HCT116 (cell line): ENCODE data around the gene ERFE. TPM values are rescaled to one million over a fixed set of nuclear protein-coding genes. Genes with fewer than 3 reads are reported as not detected.

Experiments used
- CBX3 ChIP-seq: IDR thresholded peaks from 2 replicates; pipeline ENCODE4 v1.6.1; 2012; ENCODE audit warnings: low read depth
- CTCF ChIP-seq, 3 experiments: fragments of 200-600 bp in 1 of 3; sonication (generic) in 1 of 3; IDR thresholded peaks in 2 of 3; conservative IDR thresholded peaks in 1 of 3; 2 replicates each; pipeline ENCODE4 v1.5.1; 2012 to 2017; ENCODE audit warnings: low read depth in 2 of 3, low read length in 2 of 3, antibody characterized with exemption in 1 of 3, borderline replicate concordance in 1 of 3, control low read depth in 1 of 3, mild to moderate bottlenecking in 1 of 3, mixed read lengths in 1 of 3, mixed run types in 1 of 3, moderate library complexity in 1 of 3; ENCODE audit not compliant: insufficient read depth in 1 of 3
- EZH2phosphoT487 ChIP-seq: fragments of 200-600 bp; IDR thresholded peaks from 2 replicates; pipeline ENCODE4 v1.6.1; 2018; ENCODE audit warnings: antibody characterized with exemption, borderline replicate concordance
- FOSL1 ChIP-seq: IDR thresholded peaks from 2 replicates; pipeline ENCODE4 v1.6.1; 2012; ENCODE audit warnings: low read depth
- REST ChIP-seq: IDR thresholded peaks from 2 replicates; pipeline ENCODE4 v1.6.1; 2012; ENCODE audit warnings: low read depth
- YY1 ChIP-seq: IDR thresholded peaks from 2 replicates; pipeline ENCODE4 v1.6.1; 2011; ENCODE audit warnings: low read length, low read depth, moderate library complexity, mild to moderate bottlenecking; ENCODE audit not compliant: insufficient replicate concordance; ENCODE audit errors: extremely low read depth
- ZFX ChIP-seq: fragments of 450-650 bp; IDR thresholded peaks from 2 replicates; pipeline ENCODE4 v1.6.1; 2017
- total RNA-seq: library from RNA; stranded (reverse); gene quantifications from one replicate; pipeline ENCODE4 v1.2.1, GENCODE V29; 2021; ENCODE audit not compliant: unreplicated experiment

ERFE gene
- total RNA-seq, 1 experiment from 2014 or later: 17.3 TPM

- no peak for TF ChIP-seq CTCF (IDR thresholded peaks at IDR 0.05 in 2 of 3, conservative IDR thresholded peaks at IDR 0.05 in 1 of 3; ENCODE audit: borderline replicate concordance in 1 of 3, insufficient read depth in 1 of 3, low read depth in 2 of 3, low read length in 2 of 3)
- TF ChIP-seq CBX3: no peak
- no peak for TF ChIP-seq ZFX
- TF ChIP-seq EZH2phosphoT487: no peak
- no peak for TF ChIP-seq FOSL1
- no peak for TF ChIP-seq REST
- TF ChIP-seq YY1: no peak
Observed at GRCh38 chr2:238190445-238190844, 31.7 kb downstream of the ERFE start (continued).
